ENCODE measurements around the gene LRFN4. TPM values are rescaled to one million over a fixed set of nuclear protein-coding genes. Genes with fewer than 3 reads are reported as not detected.

The LRFN4 gene
- total and polyA plus RNA-seq, 2 of the 8 experiments (the other 6 are each of a cell fraction or from before 2014, with no cell fraction given) = 49.8 to 64.3 TPM

GRCh38 chr11:66840317-66841091, 16.4 kb upstream of the LRFN4 start:
- POLR2A ChIA-PET (ENCODE audit: partially characterized antibody) = no interaction called here
- no peak overlapping the region for H2BK20ac ChIP-seq (ENCODE audit: low read length)
- TF ChIP-seq RBBP5 (IDR thresholded peaks at IDR 0.05; ENCODE audit: borderline replicate concordance, low read depth, low read length) (no peak), RXRA (IDR thresholded peaks at IDR 0.05; ENCODE audit: insufficient read depth, low read depth, low read length) (no peak), TBP (IDR thresholded peaks at IDR 0.05; ENCODE audit: low read depth, low read length) (no peak), CTCF (IDR thresholded peaks at IDR 0.05; ENCODE audit: control extremely low read depth in 1 of 3, insufficient read depth in 1 of 3, low read depth in 1 of 3, low read length in 3 of 3) (no peak), POLR2A (IDR thresholded peaks at IDR 0.05; ENCODE audit: control extremely low read depth in 1 of 2, low read depth in 2 of 2, low read length in 2 of 2) (no peak), SIX5 (IDR thresholded peaks at IDR 0.05; ENCODE audit: low read depth, low read length) (no peak), GTF2F1 (IDR thresholded peaks at IDR 0.05; ENCODE audit: borderline replicate concordance, low read depth, low read length) (no peak), EZH2 (IDR thresholded peaks at IDR 0.05; ENCODE audit: low read depth, low read length, severe bottlenecking) (no peak), NANOG (IDR thresholded peaks at IDR 0.05; ENCODE audit: insufficient read depth, low read depth, low read length, poor library complexity, severe bottlenecking) (no peak), SRF (IDR thresholded peaks at IDR 0.05; ENCODE audit: low read depth, low read length) (no peak)

More at GRCh38 chr11:66840317-66841091, 16.4 kb upstream of the LRFN4 start:
- H3K79me2 ChIP-seq (ENCODE audit: control insufficient read depth in 1 of 2, insufficient read depth in 2 of 2, low read length in 2 of 2) = peaks cover 0 to 26% of the 10 kb centered on the region in 2 experiments; a peak in 3 of 4 replicates
- no peaks in the 10 kb centered on the region for H3K27me3 ChIP-seq (replicated peaks in 1 of 4; ENCODE audit: control insufficient read depth in 3 of 4, extremely low read depth in 1 of 4, insufficient read depth in 3 of 4, low read length in 3 of 4)
- peaks cover 0 to 11% (median 3%) of the 10 kb centered on the region in 4 experiments; a peak in 4 of 7 replicates for H3K4me1 ChIP-seq (replicated peaks in 1 of 4; ENCODE audit: control insufficient read depth in 3 of 4, insufficient read depth in 4 of 4, low read length in 3 of 4)
- no peak overlapping the region for H3K56ac ChIP-seq (replicated peaks; ENCODE audit: insufficient read length, low read depth, low read length)
- no peak overlapping the region for H4K91ac ChIP-seq (replicated peaks; ENCODE audit: insufficient read length, low read length)
- CTCF ChIA-PET (ENCODE audit: partially characterized antibody) = interaction anchor here (0.7 to 7.1 kb wide), 5 partner anchors 13 to 136 kb away, joined by 3 to 57 read pairs (median 7); no protein-coding TSS in a partner anchor
- 93% methylated on average over 4 of the region's 4 CpGs; no CpG with 5 or more reads in 1 of the 2 experiments for WGBS, 2 experiments (ENCODE audit: extremely low coverage in 1 of 2, insufficient coverage in 1 of 2, insufficient read length in 1 of 2, insufficient replicate concordance in 2 of 2, low coverage in 1 of 2, low lambda C conversion rate in 2 of 2, missing lambda C conversion rate in 1 of 2)
- H2BK120ac ChIP-seq (replicated peaks; ENCODE audit: low read depth, low read length) = no peak overlapping the region
- no peak overlapping the region for H3K18ac ChIP-seq (ENCODE audit: extremely low read depth, low read length)
- no peak overlapping the region for H3K4me3 ChIP-seq (ENCODE audit: extremely low read depth in 1 of 4, insufficient read depth in 2 of 4, low read depth in 3 of 4, low read length in 4 of 4)
- H3K4ac ChIP-seq (replicated peaks; ENCODE audit: insufficient read length, low read depth, low read length) = no peak overlapping the region
- no peak overlapping the region for H3K14ac ChIP-seq (ENCODE audit: insufficient read length)
- peaks cover 9% of the 10 kb centered on the region for H3K23me2 ChIP-seq (ENCODE audit: low read depth, low read length)
- DNase-seq (ENCODE audit: low read depth in 1 of 2, low spot score in 2 of 2) = no peak
- no peak overlapping the region for H4K8ac ChIP-seq (ENCODE audit: extremely low read depth, insufficient read depth, low read length)
- peaks cover 6 to 22% (median 11%) of the 10 kb centered on the region in 4 experiments for H3K36me3 ChIP-seq (ENCODE audit: control insufficient read depth in 2 of 4, insufficient read depth in 4 of 4, low read length in 3 of 4)
- no peak overlapping the region for H3K27ac ChIP-seq (ENCODE audit: low read depth, low read length)
- peaks cover 18% of the 10 kb centered on the region for H3K79me1 ChIP-seq (ENCODE audit: low read depth, low read length)
- H2BK12ac ChIP-seq (ENCODE audit: low read depth, low read length) = no peak overlapping the region
- no peak overlapping the region for H4K5ac ChIP-seq (ENCODE audit: insufficient read length, low read depth, low read length)
- H4K20me1 ChIP-seq (replicated peaks in 1 of 2; ENCODE audit: control insufficient read depth in 1 of 2, insufficient read depth in 2 of 2, low read length in 2 of 2) = peaks cover 4 to 13% of the 10 kb centered on the region in 2 experiments
- H3K9ac ChIP-seq (replicated peaks in 1 of 4; ENCODE audit: extremely low read depth in 1 of 4, low read depth in 3 of 4, low read length in 3 of 4) = no peak overlapping the region
- H2AK5ac ChIP-seq (ENCODE audit: low read depth, low read length) = no peak overlapping the region
- no peak overlapping the region for H3K4me2 ChIP-seq (ENCODE audit: insufficient read depth in 1 of 2, low read depth in 2 of 2, low read length in 2 of 2)
- H2BK15ac ChIP-seq (ENCODE audit: low read length) = no peak overlapping the region
- no peak for FAIRE-seq
- no peak overlapping the region; the same call in 1 of the 2 replicates for H2BK5ac ChIP-seq (ENCODE audit: low read depth, low read length)
- H3K23ac ChIP-seq (ENCODE audit: insufficient read length) = no peak overlapping the region
- H3K9me3 ChIP-seq (ENCODE audit: insufficient read depth in 2 of 2, low read depth in 1 of 2, low read length in 1 of 2) = no peaks in the 10 kb centered on the region
- H2AFZ ChIP-seq (ENCODE audit: low read length) = no peak overlapping the region

Data from H1 (cell line).